NB4 (cell line): ENCODE data around the gene GNMT.
A peak's percentile ranks its signal among the peaks of the same experiment; 100 is the strongest.

Experiments used
- DNase-seq: peaks from one replicate; pipeline ENCODE4 v3.0.0; 2010; ENCODE audit warnings: low read depth
- H3K4me3 ChIP-seq: one replicate; pipeline ENCODE4 v1.5.1; 2011; ENCODE audit warnings: mild to moderate bottlenecking, low read depth, low read length, moderate library complexity
- MYC ChIP-seq: IDR thresholded peaks from 2 replicates; pipeline ENCODE4 v1.6.1; 2011; ENCODE audit warnings: low read depth, low read length
- POLR2A ChIP-seq: IDR thresholded peaks from 2 replicates; pipeline ENCODE4 v1.6.1; 2011; ENCODE audit warnings: mild to moderate bottlenecking; ENCODE audit not compliant: insufficient read length; ENCODE audit errors: extremely low read depth
- TF ChIP-seq, protein P1 (sequence below): IDR thresholded peaks from one replicate; pipeline ENCODE4 v1.5.1; 2012; ENCODE audit warnings: low read depth, low read length
- TF ChIP-seq, protein P2 (sequence below): IDR thresholded peaks from 2 replicates; pipeline ENCODE4 v1.6.1; 2011; ENCODE audit warnings: low read depth, low read length

GNMT gene

DNA sequence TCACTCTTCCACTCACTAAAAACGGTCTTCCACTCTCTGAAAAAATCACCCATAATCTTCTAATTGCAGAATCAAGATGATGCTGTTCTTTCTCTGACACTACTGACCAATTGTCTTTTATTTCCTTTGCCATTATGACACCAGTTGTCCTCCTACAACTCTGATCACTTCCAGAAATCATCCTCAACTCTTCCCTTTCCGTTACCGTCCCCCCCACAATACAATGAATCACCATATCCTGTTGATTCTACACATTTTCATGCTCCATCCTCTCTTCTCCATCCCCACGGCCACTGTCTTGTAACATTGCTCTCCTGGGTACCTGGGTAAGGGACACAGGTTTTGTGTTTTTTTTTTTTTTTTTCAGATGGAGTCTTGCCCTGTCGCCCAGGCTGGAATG is 21.3 kb downstream of the GNMT start:
- DNase-seq = no peak
- TF ChIP-seq POLR2A (no peak), MYC (no peak)
- TF ChIP-seq, protein P1, sequence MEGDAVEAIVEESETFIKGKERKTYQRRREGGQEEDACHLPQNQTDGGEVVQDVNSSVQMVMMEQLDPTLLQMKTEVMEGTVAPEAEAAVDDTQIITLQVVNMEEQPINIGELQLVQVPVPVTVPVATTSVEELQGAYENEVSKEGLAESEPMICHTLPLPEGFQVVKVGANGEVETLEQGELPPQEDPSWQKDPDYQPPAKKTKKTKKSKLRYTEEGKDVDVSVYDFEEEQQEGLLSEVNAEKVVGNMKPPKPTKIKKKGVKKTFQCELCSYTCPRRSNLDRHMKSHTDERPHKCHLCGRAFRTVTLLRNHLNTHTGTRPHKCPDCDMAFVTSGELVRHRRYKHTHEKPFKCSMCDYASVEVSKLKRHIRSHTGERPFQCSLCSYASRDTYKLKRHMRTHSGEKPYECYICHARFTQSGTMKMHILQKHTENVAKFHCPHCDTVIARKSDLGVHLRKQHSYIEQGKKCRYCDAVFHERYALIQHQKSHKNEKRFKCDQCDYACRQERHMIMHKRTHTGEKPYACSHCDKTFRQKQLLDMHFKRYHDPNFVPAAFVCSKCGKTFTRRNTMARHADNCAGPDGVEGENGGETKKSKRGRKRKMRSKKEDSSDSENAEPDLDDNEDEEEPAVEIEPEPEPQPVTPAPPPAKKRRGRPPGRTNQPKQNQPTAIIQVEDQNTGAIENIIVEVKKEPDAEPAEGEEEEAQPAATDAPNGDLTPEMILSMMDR = no peak
- TF ChIP-seq, protein P2, sequence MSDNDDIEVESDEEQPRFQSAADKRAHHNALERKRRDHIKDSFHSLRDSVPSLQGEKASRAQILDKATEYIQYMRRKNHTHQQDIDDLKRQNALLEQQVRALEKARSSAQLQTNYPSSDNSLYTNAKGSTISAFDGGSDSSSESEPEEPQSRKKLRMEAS = no peak
- H3K4me3 ChIP-seq = no peak overlapping the region

DNA sequence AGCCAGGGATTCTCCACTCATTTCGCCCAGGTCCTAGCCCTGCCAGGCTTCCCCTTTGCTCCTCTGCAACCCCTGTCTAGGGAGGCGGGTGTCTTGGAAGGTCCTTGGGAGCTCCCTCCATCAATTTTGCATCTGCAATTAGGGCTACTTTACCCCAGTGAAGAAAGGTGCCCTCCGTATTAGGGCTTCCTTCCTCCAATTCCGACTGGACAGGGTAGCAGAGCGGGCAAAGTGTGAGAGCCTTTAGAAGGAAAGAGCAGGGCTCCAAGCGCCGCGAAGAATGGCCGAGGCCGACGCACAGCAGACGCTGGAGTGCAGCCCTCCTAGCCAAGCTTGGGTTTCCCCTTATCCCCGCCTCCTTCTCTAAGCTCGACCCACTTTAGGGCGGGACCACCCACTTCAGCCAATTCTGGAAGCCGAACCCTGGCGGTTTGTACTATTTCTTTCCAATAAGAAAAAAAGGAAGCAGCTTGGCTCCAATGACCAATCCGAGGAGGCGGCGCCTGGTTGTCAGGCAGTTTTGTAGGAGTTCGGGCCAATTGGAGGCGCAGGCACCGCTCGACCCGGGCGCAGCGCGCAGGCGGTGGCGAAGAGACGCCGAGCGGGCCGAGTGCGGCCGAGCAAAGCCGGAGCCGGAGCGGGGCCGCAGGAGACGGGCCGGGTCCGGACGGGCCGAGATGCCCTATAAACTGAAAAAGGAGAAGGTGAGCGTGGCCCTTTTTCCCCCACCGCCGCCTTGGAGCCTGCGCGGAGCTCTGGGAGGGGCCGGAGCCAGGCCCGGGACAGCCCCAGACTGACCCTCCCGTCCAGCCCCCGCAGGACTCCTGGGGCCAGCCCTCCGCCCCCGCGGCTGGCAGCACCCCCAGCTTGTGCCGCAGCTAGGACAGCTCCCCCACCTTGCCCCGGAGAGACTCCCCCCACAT is 23.7 kb downstream of the GNMT start, which contains the start of gene PPP2R5D:
PPP2R5D (plus strand) TSS at position 570 of the 923 bp plus-strand sequence; CDS start at position 678, 108 bp downstream.
- TF ChIP-seq, protein P2 = no peak
- TF ChIP-seq, protein P1 = no peak
- TF ChIP-seq POLR2A (peak; percentile 93), MYC (peak; percentile 20; the same call in 1 of the 2 replicates)
- peak within 1 kb of the TSS; percentile 72 for H3K4me3 ChIP-seq
- peak; percentile 99 for DNase-seq

DNA sequence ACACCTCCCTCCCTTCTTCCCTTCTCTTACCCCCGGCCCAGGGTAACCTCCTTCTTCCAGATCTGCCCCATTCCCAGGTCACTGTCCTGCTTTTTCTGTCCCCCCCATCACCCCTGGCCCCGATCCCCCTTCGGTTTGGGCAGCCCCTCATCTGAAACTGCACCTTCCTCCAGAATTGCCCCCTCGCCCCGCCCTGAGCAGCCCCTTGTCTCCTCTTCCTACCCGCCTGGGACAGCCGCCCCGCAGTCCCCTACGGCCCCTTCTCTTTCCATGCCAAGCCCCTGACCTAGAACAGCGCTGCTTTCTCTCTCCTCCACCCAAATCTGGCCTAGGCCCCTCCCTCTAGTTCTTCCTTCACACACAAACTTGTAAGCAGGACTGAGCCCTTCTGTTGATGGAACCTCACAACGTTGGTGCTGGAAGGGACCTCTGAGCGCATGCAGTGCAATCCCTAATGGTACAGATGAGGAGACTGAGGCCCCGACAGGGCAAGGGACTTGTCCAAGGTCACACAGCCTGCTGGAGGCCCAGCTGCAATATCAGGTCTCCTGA is 24.4 kb downstream of the GNMT start:
- no peak for TF ChIP-seq MYC
- peak overlapping the region; percentile 61 for H3K4me3 ChIP-seq
- peak; percentile 52 for DNase-seq

DNA sequence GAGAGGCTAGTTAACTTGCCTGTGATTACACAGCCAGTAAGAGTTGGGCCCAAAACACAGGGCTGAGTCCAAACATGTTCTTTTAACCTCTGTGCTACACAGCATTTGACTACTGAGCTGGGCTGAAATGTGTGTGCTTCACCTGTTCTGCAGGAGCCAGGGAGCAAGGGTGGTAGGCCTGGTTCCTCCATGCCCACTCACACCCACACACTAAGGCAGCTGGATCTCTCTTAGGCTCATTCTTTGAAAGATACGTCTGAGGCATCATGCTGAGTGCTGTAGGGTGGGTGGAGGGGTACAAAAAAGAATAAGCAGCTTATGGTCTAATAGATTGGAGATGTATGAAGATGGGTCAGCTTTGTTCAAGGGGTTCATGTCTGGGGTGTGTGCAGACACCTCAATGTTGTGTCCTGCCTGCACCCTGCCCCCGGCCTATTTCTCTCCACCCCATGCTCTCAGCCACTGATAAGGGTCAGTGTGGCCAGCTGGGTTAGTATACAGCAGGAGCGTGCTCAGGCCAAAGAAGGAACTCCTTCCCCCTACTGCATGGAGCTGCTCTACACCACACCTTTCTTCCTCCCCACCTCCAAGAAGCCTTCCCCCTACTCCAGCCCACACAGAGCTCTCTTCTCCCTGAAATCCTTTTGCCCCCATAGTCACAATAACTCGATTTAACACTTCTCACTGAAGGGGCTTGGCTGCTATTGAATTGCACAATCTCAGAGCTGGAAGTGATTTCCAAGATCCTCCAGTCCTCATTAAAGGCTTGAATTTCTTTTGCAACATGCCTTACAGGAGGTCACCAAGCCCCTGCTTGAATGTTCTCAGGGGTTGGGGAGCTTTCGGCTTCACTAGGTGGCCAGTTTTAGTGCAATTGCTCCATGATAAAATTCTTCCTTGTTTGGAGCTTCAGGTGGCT is 27.2 kb downstream of the GNMT start:
- TF ChIP-seq MYC = no peak
- TF ChIP-seq, protein P2 = no peak
- TF ChIP-seq POLR2A = no peak
- TF ChIP-seq, protein P1 = no peak
- no peak overlapping the region for H3K4me3 ChIP-seq
- no peak for DNase-seq

DNA sequence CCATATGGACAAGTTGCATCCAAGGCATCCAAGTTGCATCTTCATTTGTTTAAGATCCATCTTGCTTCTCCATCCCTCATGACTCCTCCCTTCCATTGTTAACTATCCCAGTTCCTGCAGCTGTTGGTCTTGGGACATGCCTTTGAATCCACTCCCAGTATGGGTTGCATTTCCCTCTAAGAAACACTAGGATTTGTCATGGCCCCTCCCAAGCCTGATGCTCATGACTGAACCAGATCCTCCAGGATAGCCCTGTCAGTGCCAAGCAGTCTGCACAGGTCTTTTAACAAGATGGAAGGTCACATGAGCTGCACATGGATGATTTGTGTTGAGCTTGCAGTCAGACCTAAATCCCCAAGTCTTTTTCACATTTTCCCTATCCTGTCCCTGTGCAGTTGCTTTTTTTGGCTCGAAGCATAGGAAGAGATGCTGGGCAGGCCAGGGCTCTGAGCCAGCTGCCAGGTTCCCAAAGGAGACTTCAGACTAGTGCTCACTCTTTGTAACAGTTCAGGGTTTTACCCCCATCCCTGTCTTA is 28.0 kb downstream of the GNMT start:
- no peak for DNase-seq
- TF ChIP-seq POLR2A (no peak), MYC (no peak)
- TF ChIP-seq, protein P1 = no peak
- TF ChIP-seq, protein P2 = no peak
- no peak overlapping the region for H3K4me3 ChIP-seq

DNA sequence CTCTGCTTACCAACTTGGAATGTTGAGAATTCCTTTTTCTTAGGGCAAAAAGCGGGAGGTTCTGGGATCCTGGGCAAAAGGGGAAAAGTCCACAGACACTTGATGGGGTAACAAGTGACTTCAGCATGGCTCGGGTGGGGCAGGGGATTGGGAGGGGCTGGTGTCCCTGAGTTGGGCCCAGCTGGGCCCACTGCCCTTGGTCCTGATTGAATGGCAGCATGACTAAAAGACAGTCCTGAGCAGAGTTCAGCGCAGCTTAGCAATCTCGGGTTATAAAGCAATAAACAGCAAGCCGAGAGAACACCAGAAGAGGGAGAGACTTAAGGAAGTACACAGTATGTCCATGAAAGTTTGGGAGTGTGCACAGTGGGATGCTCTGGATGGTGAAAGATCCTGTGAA is 29.4 kb downstream of the GNMT start:
- no peak for DNase-seq
- H3K4me3 ChIP-seq = no peak overlapping the region
- TF ChIP-seq, protein P2 = no peak
- no peak for TF ChIP-seq POLR2A
- TF ChIP-seq MYC = no peak
- TF ChIP-seq, protein P1 = no peak
